Dendritic cell treated with granulocyte-macrophage colony-stimulating factor and Interleukin-4, amounts not matched to agents 40 ng/mL and 50 ng/mL, for 4 days (primary cell): ENCODE measurements around the gene TMCO2.

ENCODE experiments used
- H3K27ac Mint-ChIP-seq: one replicate; pipeline ENCODE4 v1.8.0; 2022; ENCODE audit warnings: mild to moderate bottlenecking, mixed read lengths
- H3K27me3 Mint-ChIP-seq: one replicate; pipeline ENCODE4 v1.8.0; 2022; ENCODE audit warnings: mild to moderate bottlenecking, mixed read lengths
- H3K36me3 Mint-ChIP-seq: one replicate; pipeline ENCODE4 v1.8.0; 2022; ENCODE audit warnings: low read depth, mixed read lengths
- H3K4me1 Mint-ChIP-seq: one replicate; pipeline ENCODE4 v1.8.0; 2022; ENCODE audit warnings: low read depth, mixed read lengths
- H3K4me3 Mint-ChIP-seq: one replicate; pipeline ENCODE4 v1.8.0; 2022; ENCODE audit warnings: mild to moderate bottlenecking, moderate library complexity, mixed read lengths
- H3K9me3 Mint-ChIP-seq: one replicate; pipeline ENCODE4 v1.8.0; 2022; ENCODE audit warnings: mixed read lengths
- intact Hi-C: fragments of 100-400 bp; cut with micrococcal nuclease; formaldehyde crosslinking; loops from one replicate; pipeline ENCODE4 v1.15.0; 2022

Gene TMCO2

DNA sequence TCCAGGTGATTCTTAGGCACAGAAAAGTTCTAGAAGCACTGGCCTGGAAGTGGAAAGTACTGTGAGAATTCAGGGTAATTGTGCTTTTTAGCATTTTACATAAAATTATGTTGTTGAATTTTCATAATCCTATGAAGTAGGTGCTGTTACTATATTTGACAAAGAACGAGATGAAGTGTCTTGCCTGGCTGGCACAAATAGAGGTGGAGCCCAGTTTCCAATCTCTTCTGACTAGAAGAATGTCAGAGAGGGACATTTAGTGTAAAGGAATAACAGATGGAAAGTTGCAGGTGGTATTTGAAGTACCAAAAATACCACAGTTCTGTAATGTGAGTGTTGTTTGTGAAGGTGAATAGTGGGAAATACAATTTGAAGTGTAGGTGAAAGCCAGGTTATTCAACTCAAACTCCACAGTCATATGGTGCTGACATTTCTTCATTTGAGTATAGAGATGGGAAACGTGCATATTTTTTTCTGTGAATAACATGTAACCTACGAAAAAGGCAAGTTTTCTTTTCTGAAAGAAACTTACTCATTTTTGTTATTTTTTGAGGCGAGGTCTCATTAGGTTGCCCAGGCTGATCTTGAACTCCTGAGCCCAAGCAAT, 3.5 kb upstream of the TMCO2 start:
- H3K27ac Mint-ChIP-seq = no peak overlapping the region
- intact Hi-C loops = no loop called here
- no peak overlapping the region for H3K4me3 Mint-ChIP-seq
- H3K4me1 Mint-ChIP-seq = peaks cover 12% of the 10 kb centered on the region
- peaks cover 2% of the 10 kb centered on the region for H3K36me3 Mint-ChIP-seq
- no peaks in the 10 kb centered on the region for H3K9me3 Mint-ChIP-seq
- peaks cover 1% of the 10 kb centered on the region for H3K27me3 Mint-ChIP-seq

DNA sequence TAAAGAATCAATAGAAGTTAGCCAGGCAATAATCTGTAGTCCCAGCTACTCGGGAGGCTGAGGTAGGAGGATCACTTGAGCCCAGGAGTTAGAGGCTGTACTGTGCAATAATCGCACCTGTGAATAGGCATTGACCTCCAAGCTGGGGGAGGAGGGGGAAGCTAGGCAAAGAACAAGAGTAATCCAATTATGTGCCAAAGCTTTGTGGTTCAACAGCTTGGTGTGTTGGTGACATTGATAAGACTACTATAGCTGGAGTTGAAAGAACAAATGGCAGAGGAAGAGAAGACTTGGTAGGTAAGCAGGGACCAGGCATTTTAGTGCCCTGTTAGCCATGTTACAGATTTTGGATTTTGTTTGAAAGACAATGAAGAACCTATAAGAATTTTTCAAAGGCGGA, 2.1 kb upstream of the TMCO2 start:
- Mint-ChIP-seq H3K4me3 (no peak overlapping the region), H3K27ac (no peak overlapping the region), H3K27me3 (peaks cover 1% of the 10 kb centered on the region), H3K36me3 (no peaks in the 10 kb centered on the region), H3K9me3 (no peaks in the 10 kb centered on the region), H3K4me1 (peaks cover 12% of the 10 kb centered on the region)
- intact Hi-C loops = no loop called here

DNA sequence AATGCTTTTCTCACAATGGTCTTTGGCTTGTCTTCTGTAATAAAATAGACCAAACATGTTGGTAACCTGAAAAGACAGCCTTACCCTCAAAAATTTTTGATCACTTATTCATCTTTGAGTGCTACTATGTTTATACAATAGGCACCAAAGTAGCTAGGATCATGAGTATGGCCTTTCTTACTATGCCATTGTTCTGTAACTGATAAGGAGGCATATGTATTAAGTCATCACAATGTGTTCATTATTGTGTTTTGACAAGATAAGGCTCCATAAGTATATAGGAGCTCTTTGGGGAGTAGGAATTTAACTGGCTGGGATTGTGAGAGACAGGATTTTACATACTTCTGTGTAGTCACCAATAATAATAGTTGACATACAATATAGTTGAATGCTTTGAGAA, 675 bp downstream of the TMCO2 start:
- Mint-ChIP-seq H3K27me3 (peaks cover 1% of the 10 kb centered on the region), H3K4me1 (peaks cover 6% of the 10 kb centered on the region)
- intact Hi-C loops = no loop called here

DNA sequence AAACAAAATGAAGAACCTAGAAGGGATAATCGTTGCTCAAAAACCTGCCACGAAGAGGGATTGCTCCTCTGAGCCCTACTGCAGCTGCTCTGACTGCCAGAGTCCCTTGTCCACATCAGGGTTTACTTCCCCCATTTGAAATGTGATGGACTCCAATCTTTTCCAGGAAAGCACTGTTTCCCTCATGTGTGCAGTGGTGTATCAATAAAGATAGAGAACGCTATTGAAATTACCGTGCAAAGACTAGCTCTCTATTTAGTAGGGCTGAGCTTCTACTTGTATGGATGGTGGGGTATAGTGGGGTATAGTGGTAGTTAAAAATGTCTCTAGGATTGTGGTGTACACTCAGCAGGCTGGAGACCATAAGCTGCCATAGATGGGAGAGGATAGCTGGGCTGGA, 3.7 kb downstream of the TMCO2 start:
- intact Hi-C loops = no loop called here
- Mint-ChIP-seq H3K9me3 (no peaks in the 10 kb centered on the region), H3K27me3 (no peaks in the 10 kb centered on the region), H3K27ac (peak overlapping the region; percentile 42), H3K4me3 (no peak overlapping the region), H3K4me1 (peaks cover 6% of the 10 kb centered on the region), H3K36me3 (no peaks in the 10 kb centered on the region)

More for the DNA sequence above, 675 bp downstream of the TMCO2 start:
- Mint-ChIP-seq H3K9me3 (no peaks in the 10 kb centered on the region), H3K27ac (no peak overlapping the region), H3K4me3 (no peak overlapping the region), H3K36me3 (no peaks in the 10 kb centered on the region)

DNA sequence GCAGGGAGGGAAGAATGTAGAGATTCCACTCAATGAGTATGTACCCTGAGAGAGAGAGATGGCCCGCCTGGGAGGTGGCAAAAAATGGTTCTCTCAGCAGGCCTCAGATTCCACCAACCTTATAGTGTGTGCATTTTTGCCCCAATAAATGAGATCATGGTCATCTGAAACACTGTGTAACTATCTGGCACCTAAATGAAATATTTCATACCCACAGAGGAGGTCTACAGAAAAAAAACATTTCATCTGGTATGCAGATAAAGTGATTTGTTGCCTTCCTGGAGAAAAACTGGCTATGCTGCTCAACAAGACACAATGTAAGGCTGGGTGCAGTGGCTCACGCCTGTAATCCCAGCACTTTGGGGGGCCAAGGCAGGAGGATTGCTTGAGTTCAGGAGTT, 4.9 kb downstream of the TMCO2 start:
- H3K27ac Mint-ChIP-seq = peak overlapping the region; percentile 30
- intact Hi-C loops = no loop called here
- H3K9me3 Mint-ChIP-seq = no peaks in the 10 kb centered on the region
- H3K36me3 Mint-ChIP-seq = peaks cover 5% of the 10 kb centered on the region
- no peak overlapping the region for H3K4me3 Mint-ChIP-seq
- H3K27me3 Mint-ChIP-seq = no peaks in the 10 kb centered on the region
- peaks cover 6% of the 10 kb centered on the region for H3K4me1 Mint-ChIP-seq

DNA sequence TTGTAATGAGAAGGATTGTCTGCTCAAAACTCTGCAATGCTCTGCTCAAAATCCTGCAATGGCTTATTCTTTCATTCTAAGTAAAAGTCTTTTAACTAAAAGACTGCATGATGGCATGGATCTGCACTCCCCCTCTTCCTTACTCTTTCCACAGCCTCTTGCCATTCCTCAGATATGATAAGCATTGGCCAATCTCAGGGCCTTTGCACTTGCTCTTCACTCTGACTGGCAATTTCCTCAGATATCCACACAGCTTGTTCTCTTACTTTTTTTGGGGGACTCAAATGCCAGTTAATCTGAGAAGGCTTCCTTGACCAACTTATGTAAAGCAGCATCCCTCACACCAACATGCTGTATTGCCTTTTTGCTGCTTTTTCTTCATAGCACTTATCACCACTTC, 7.5 kb downstream of the TMCO2 start:
- no peaks in the 10 kb centered on the region for H3K9me3 Mint-ChIP-seq
- intact Hi-C loops = loop anchor here (5.0 kb wide), 2 partner anchors 93 to 277 kb away; partner anchors contain the start of genes RLF and ZNF684
- no peak overlapping the region for H3K27ac Mint-ChIP-seq
- no peaks in the 10 kb centered on the region for H3K27me3 Mint-ChIP-seq
- H3K4me3 Mint-ChIP-seq = no peak overlapping the region
- peaks cover 26% of the 10 kb centered on the region for H3K36me3 Mint-ChIP-seq
- H3K4me1 Mint-ChIP-seq = peaks cover 6% of the 10 kb centered on the region

DNA sequence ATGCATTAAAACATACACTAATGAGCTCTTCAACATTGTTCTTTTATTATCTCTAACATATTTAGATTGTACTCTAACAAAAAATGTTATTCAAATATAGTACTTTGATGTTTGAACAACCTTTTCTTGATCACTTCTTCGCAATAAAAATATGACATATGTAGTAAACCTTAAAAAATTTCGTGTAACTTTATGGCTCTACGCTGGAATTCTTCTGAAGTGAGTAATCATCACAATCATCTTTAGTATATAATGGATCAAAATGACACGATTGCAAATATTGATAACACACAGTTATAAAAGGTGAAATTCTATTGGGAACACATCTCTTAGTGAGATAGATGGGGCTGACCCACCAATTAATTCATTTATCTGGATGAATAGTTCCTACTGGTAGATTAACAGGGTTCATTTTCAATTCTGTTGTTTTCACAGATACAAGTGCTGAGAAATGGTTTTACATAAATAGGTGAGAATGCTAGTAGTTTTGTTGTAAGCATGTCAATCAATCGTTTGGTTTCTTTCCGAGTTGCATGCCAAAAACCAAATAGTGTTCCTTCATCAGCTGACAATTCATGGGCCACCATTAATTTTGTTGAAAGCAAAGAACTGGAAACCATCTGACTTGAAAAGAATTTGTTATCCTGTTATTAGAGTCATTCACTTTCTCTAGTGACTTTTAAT, 8.8 kb downstream of the TMCO2 start:
- Mint-ChIP-seq H3K4me1 (peaks cover 3% of the 10 kb centered on the region), H3K9me3 (no peaks in the 10 kb centered on the region), H3K27ac (no peak overlapping the region), H3K4me3 (peak overlapping the region; percentile 97), H3K36me3 (peaks cover 39% of the 10 kb centered on the region), H3K27me3 (no peaks in the 10 kb centered on the region)
- intact Hi-C loops = loop anchor here (5.0 kb wide), 2 partner anchors 94 to 276 kb away; partner anchors contain the start of genes RLF and ZNF684

DNA sequence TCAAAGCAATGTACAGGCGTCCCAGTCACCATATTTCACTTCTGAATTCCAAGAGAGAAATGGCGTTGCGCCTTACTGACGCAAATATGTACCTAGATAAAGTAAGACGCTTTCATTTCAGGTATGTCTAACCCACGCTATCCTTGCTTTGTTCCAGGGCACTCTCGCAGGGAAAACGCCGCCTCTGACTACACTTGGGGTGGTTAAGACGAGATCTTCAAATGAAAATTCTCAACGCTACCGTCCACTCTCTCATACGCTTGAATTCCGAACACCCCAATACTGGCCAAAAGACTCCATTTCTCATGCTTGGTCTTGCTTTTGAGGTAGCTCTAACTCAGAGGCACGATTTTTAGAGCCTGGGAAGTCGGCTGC, 9.6 kb downstream of the TMCO2 start:
- intact Hi-C loops = loop anchor here (5.0 kb wide), 2 partner anchors 95 to 275 kb away; partner anchors contain the start of genes RLF and ZNF684
- Mint-ChIP-seq H3K4me1 (peaks cover under 1% of the 10 kb centered on the region), H3K36me3 (peaks cover 47% of the 10 kb centered on the region), H3K27ac (peak overlapping the region; percentile 99), H3K4me3 (peak overlapping the region; percentile 97), H3K27me3 (no peaks in the 10 kb centered on the region), H3K9me3 (no peaks in the 10 kb centered on the region)

DNA sequence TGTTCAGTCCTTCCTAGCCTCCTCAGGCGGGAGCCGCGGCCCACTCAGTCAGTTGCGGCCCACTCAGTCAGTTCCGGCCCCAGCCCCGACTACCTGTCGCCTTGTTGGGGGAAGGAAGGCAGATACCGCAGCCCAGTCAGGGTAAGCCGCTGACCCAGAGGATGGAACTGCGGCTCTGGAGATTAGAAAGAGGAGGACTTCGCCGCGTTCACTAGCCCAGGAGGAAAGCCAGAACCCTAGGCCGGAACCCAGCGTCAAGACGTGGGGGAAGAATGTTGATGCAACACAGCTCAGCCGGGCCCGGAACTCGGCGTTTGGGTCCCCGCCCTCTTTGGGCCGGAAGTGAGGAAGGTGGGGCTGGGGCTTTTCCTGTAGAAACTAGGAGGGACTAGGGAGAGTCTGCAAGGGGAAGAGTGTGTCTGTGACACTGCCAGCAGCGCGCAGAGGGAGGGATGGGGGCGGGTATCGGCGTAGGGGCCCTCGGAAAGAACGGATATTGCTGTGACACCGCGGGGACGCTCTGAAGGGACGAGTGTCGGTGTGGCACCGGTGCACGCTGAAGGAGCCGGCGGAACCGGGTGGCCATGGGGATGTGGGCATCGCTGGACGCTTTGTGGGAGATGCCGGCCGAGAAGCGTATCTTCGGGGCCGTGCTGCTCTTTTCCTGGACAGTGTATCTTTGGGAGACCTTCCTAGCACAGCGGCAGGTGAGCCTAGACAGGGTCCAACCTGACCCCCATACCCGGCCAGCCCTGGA, 10.1 kb downstream of the TMCO2 start, which contains the start of gene ZMPSTE24:
Gene ZMPSTE24, plus strand, starts transcription at position 549 of the 757 bp plus-strand sequence. Its CDS starts 36 bp downstream, at position 585.
- intact Hi-C loops = loop anchor here (1.0 to 5.0 kb wide), 3 partner anchors 17 to 274 kb away; partner anchors contain the start of genes RLF and ZNF684

DNA sequence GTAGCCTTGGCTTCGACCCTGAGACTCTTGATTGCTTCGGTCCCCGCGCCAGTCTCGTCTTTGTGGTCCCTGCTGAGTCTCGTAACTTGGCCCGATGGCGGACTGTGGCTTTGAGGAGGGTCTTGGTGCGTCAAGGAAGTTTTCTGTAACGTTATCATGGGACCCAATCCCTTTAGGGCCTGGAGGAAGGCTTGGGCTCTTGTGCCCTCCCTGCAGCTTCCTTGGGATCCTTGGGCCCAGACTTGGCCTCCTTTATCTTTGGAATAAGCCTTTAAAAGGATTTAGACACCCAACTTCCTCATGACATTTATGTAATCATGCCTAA, 10.7 kb downstream of the TMCO2 start:
- H3K4me3 Mint-ChIP-seq = peak overlapping the region; percentile 97
- peak overlapping the region; percentile 99 for H3K27ac Mint-ChIP-seq
- peaks cover 6% of the 10 kb centered on the region for H3K4me1 Mint-ChIP-seq
- H3K9me3 Mint-ChIP-seq = no peaks in the 10 kb centered on the region
- H3K27me3 Mint-ChIP-seq = no peaks in the 10 kb centered on the region
- H3K36me3 Mint-ChIP-seq = peaks cover 58% of the 10 kb centered on the region
- intact Hi-C loops = loop anchor here (1.0 to 5.0 kb wide), 3 partner anchors 17 to 274 kb away; partner anchors contain the start of genes RLF and ZNF684

More for the DNA sequence above, 10.1 kb downstream of the TMCO2 start, which contains the start of gene ZMPSTE24:
- H3K36me3 Mint-ChIP-seq = peaks cover 52% of the 10 kb centered on the region
- H3K4me3 Mint-ChIP-seq = peak within 1 kb of the TSS; percentile 97
- peak within 1 kb of the TSS; percentile 99 for H3K27ac Mint-ChIP-seq
- no peaks in the 10 kb centered on the region for H3K9me3 Mint-ChIP-seq
- peaks cover 6% of the 10 kb centered on the region for H3K4me1 Mint-ChIP-seq
- no peaks in the 10 kb centered on the region for H3K27me3 Mint-ChIP-seq

DNA sequence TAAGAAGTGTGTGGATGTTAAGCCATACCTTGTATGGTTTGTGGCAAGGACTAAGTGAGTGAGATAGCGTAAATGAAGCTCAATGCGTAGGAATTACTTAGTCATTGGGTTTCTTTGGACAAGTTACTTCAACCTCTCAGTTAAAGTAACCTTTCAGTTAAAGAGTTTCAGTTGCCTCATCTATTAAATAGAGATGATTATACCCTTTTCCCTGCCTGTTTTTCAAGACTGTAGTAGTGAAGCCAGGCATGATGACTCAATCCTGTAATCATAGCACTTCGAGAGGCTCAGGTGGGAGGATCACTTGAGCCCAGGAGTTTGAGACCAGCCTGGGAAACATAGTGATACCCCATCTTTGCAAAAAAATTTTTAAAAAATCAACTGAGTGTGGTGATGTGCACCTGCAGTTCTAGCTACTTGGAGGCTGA, 16.6 kb downstream of the TMCO2 start:
- Mint-ChIP-seq H3K4me1 (peaks cover 6% of the 10 kb centered on the region), H3K27ac (no peak overlapping the region), H3K9me3 (no peaks in the 10 kb centered on the region), H3K4me3 (no peak overlapping the region), H3K27me3 (no peaks in the 10 kb centered on the region), H3K36me3 (peaks cover 67% of the 10 kb centered on the region)
- intact Hi-C loops = loop anchor here (10.0 kb wide), 1 partner anchor 180 kb away; no protein-coding TSS in a partner anchor

DNA sequence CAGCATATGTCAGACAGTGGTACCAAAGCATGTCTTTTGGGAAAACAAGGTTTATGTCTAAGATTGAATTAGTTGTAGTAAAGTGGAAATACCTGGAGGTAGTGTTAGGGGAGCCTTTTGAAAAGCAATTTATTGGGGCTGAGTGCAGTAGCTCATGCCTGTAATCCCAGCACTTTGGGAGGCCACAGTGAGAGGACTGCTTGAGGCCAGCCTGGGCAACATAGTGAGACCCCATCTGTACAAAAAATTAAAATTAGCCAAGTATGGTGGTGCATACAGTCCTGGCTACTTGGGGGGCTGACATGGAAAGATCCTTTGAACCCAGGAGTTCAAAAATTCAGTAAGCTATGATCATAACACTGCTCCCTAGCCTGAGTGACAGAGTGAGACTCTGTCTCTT, 17.6 kb downstream of the TMCO2 start:
- Mint-ChIP-seq H3K9me3 (no peaks in the 10 kb centered on the region), H3K36me3 (peaks cover 67% of the 10 kb centered on the region), H3K4me3 (no peak overlapping the region), H3K4me1 (peaks cover 7% of the 10 kb centered on the region), H3K27me3 (no peaks in the 10 kb centered on the region), H3K27ac (no peak overlapping the region)
- intact Hi-C loops = loop anchor here (10.0 kb wide), 1 partner anchor 180 kb away; no protein-coding TSS in a partner anchor

DNA sequence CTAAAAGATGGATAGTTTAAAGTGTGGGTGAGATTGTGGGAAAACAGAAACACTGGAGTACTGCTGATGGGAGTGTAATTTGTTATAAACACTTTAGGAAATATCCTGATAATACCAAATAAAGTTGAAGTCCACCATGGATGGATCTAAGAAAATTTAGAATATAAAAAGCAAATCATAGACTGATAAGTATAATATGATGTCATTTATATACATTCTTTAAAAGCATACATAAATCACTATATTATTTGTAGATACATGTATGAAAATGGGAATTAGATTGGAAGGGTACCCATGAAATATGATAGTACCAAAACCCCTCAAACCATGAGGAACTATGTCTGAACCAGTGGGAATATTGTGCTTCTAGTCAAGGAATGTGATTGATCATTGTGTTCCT, 18.2 kb downstream of the TMCO2 start:
- Mint-ChIP-seq H3K4me3 (no peak overlapping the region), H3K27me3 (no peaks in the 10 kb centered on the region), H3K27ac (no peak overlapping the region), H3K4me1 (peaks cover 11% of the 10 kb centered on the region), H3K9me3 (no peaks in the 10 kb centered on the region), H3K36me3 (peaks cover 67% of the 10 kb centered on the region)
- intact Hi-C loops = loop anchor here (10.0 kb wide), 1 partner anchor 181 kb away; no protein-coding TSS in a partner anchor
